Heart right ventricle (tissue), 16 donors: ENCODE measurements around the gene ANKS1B. TPM values are rescaled to one million over a fixed set of nuclear protein-coding genes. Genes with fewer than 3 reads are reported as not detected.

ENCODE experiments used
- ATAC-seq, 8 donors: fragments of 200-7000 bp; cut with Tn5 transposase; one replicate each; pipeline ENCODE4 v1.9.1; 2020; ENCODE audit warnings: mild to moderate bottlenecking in 8 of 8, moderate library complexity in 8 of 8, moderate number of reproducible peaks in 1 of 8
- DNase-seq, 2 donors: peaks; one replicate each; pipeline ENCODE4 v3.0.0-alpha.2; 2020
- H3K27ac ChIP-seq, 10 donors: fragments of 200-600 bp; sonication (generic) in 2 of 10; one replicate each; pipeline versions ENCODE4 v1.5.0 to v1.8.0; 2020 to 2022; ENCODE audit warnings: mild to moderate bottlenecking in 3 of 10
- H3K27me3 ChIP-seq, 7 donors: fragments of 200-600 bp; one replicate each; pipeline ENCODE4 v1.8.0; 2021 to 2022; ENCODE audit warnings: mild to moderate bottlenecking in 2 of 7
- H3K36me3 ChIP-seq, 9 donors: fragments of 200-600 bp; sonication (generic) in 1 of 9; one replicate each; pipeline versions ENCODE4 v1.5.0 to v1.8.0; 2020 to 2022; ENCODE audit warnings: mild to moderate bottlenecking in 2 of 9
- H3K4me1 ChIP-seq, 9 donors: fragments of 200-600 bp; sonication (generic) in 1 of 9; one replicate each; pipeline versions ENCODE4 v1.5.0 to v1.8.0; 2020 to 2022; ENCODE audit warnings: mild to moderate bottlenecking in 4 of 9
- H3K4me3 ChIP-seq, 10 donors: fragments of 200-600 bp; sonication (generic) in 2 of 10; one replicate each; pipeline versions ENCODE4 v1.5.0 to v1.8.0; 2020 to 2022; ENCODE audit warnings: mild to moderate bottlenecking in 7 of 10, moderate library complexity in 2 of 10
- H3K9me3 ChIP-seq, 11 donors: fragments of 200-600 bp in 10 of 11; sonication (generic) in 2 of 11; one replicate each; pipeline versions ENCODE4 v1.5.0 to v1.8.0; 2013 to 2022; ENCODE audit warnings: mild to moderate bottlenecking in 2 of 11, control low read depth in 1 of 11, moderate library complexity in 1 of 11
- CTCF ChIP-seq, 9 donors: fragments of 200-600 bp; sonication (generic) in 2 of 9; IDR thresholded peaks; one replicate each; pipeline versions ENCODE4 v1.5.0 to v1.8.0; 2021 to 2022; ENCODE audit warnings: antibody characterized with exemption in 9 of 9, mild to moderate bottlenecking in 5 of 9, moderate library complexity in 1 of 9
- WGBS, 2 donors: extraction: QIAGEN DNeasy Blood & Tissue Kit; methylation state at CpG; one replicate each; pipeline ENCODE4 v1.1.7; 2013; ENCODE audit warnings: inconsistent platforms in 1 of 2; 5-methylcytosine and 5-hydroxymethylcytosine counted together
- intact Hi-C, 10 donors: fragments of 100-400 bp; cut with DNase I; formaldehyde crosslinking; loops; one replicate each; pipeline versions ENCODE4 v1.11.1 to v1.14.2; 2022
- polyA plus RNA-seq, 2 donors: library from polyadenylated mRNA; stranded (reverse); fragments of 200-250 nt; gene quantifications; one replicate each; pipeline ENCODE4 v1.2.3, GENCODE V29; 2013
- total RNA-seq, 10 donors: library from RNA; stranded (reverse); fragmentation: NEBNext Ultra II Directional in 3 of 10; extraction: Animal tissue kit (Norgen Biotek cat#: 25700) in 3 of 10; gene quantifications; one replicate each; pipeline versions ENCODE4 v1.2.1 to v1.2.4, GENCODE V29; 2021 to 2023
- donor health status: Arrhythmogenic right ventricular cardiomyopathy.
- donor health status: ischemic (EF 13 %, LVEDD 7.1; RV severe dilation, severe dysfunction).
- donor health status: healthy with polysubstance abuse.
- donor health status: DM: no; HTN: yes; CAD: no.
- donor health status: DM: no; HTN: no; CAD: no.
- donor health status: ischemic (EF 25% LVEDD 6.9; RV normal size, moderate dysfunction).
- donor health status: ischemic (EF 25% LVEDD 5.7; RV mildly dilated, moderate dysfunction).
- donor health status: healthy.
- donor health status: DM: yes; HTN: yes; CAD: no.
- donor health status: Ischemic cardiomyopathy.
- donor health status: ischemic (EF 35%, LVEDD 5.7; RV mildly dilated, moderate dysfunction).
- donor health status: nonischemic (EF 11% LVEDD 7.7; RV severe dilation, severe dysfunction).
- donor health status: DM: yes; HTN: yes; CAD: no.
- donor health status: PGD.
- donor health status: ischemic (EF 29% LVEDD 5.4; RV normal size, mild dysfunction).
- donor health status: nonischemic (EF 23%, LVEDD 6.1; RV moderate dilation, normal function).

The ANKS1B gene
- total and polyA plus RNA-seq, 12 donors, result 0.58 to 4.8 (median 1.8) TPM

- peak in 3 of 8 donors; percentile 51 to 90 (median 78) for ATAC-seq
- Histone ChIP-seq H3K27ac (no peak overlapping the region), H3K27me3 (peaks cover 0 to 14% (median 0%) of the 10 kb centered on the region in 7 donors), H3K36me3 (no peaks in the 10 kb centered on the region), H3K4me1 (no peaks in the 10 kb centered on the region), H3K4me3 (no peak overlapping the region), H3K9me3 (no peaks in the 10 kb centered on the region)
- TF ChIP-seq CTCF (IDR thresholded peaks at IDR 0.05), result no peak
- WGBS, 2 donors, result 28 to 38% methylated on average over 6 of the region's 6 CpGs
- DNase-seq, result no peak
- intact Hi-C loops, result no loop called here
These were observed 1170.5 kb downstream of the ANKS1B start for GRCh38 chr12:98814254-98814653.

- no peaks in the 10 kb centered on the region for H3K9me3 ChIP-seq
- DNase-seq (no peak), ATAC-seq (no peak)
- H3K4me3 ChIP-seq, result no peak overlapping the region
- H3K27me3 ChIP-seq, result peaks cover 0 to 6% (median 0%) of the 10 kb centered on the region in 7 donors
- no peak overlapping the region for H3K27ac ChIP-seq
- H3K36me3 ChIP-seq, result no peaks in the 10 kb centered on the region
- WGBS, 2 donors, result 86 to 89% methylated on average over 7 of the region's 7 CpGs
- no peaks in the 10 kb centered on the region for H3K4me1 ChIP-seq
- no peak for TF ChIP-seq CTCF (IDR thresholded peaks at IDR 0.05)
- intact Hi-C loops, result no loop called here
These were observed 1172.5 kb downstream of the ANKS1B start for GRCh38 chr12:98812225-98812624.

GRCh38 chr12:98808243-98808875 lies 1176.4 kb downstream of the ANKS1B start:
- intact Hi-C loops, result no loop called here
- Histone ChIP-seq H3K27ac (no peak overlapping the region), H3K36me3 (no peaks in the 10 kb centered on the region), H3K27me3 (peaks cover 0 to 16% (median 7%) of the 10 kb centered on the region in 7 donors), H3K9me3 (no peaks in the 10 kb centered on the region), H3K4me1 (no peaks in the 10 kb centered on the region), H3K4me3 (no peak overlapping the region)
- DNase-seq, result no peak
- 51 to 57% methylated on average over 6 of the region's 6 CpGs for WGBS, 2 donors
- TF ChIP-seq CTCF (IDR thresholded peaks at IDR 0.05), result no peak
- ATAC-seq, result no peak

GRCh38 chr12:98807187-98807586 lies 1177.5 kb downstream of the ANKS1B start:
- TF ChIP-seq CTCF (IDR thresholded peaks at IDR 0.05), result no peak
- no peak overlapping the region for H3K27ac ChIP-seq
- no peak for ATAC-seq
- WGBS, 2 donors, result 61 to 74% methylated on average over 2 of the region's 2 CpGs
- no peak for DNase-seq
- no peaks in the 10 kb centered on the region for H3K36me3 ChIP-seq
- no peaks in the 10 kb centered on the region for H3K9me3 ChIP-seq
- H3K27me3 ChIP-seq, result peaks cover 0 to 16% (median 7%) of the 10 kb centered on the region in 7 donors
- no peak overlapping the region for H3K4me3 ChIP-seq
- intact Hi-C loops, result no loop called here
- H3K4me1 ChIP-seq, result no peaks in the 10 kb centered on the region
